T follicular helper cell (primary cell): ENCODE data around the gene WASHC2A.
A peak's percentile ranks its signal among the peaks of the same experiment; 100 is the strongest.
"Not testable (repeated sequence)": the region's sequence is repeated elsewhere in the genome, so short reads cannot be mapped to it uniquely, and the experiment has no call there.

Source experiments
- DNase-seq: peaks from one replicate; pipeline ENCODE4 v3.0.0-alpha.2; 2020; ENCODE audit warnings: low read depth
- total RNA-seq, 2 experiments: gene quantifications; one replicate each; lab custom pipeline; 2026; lab: John Stamatoyannopoulos, UW

WASHC2A gene
- total RNA-seq: 51.3 to 87.2 reads per million in 2 experiments

- peak; percentile 24 for DNase-seq
Measured at GRCh38 chr10:50067546-50068351, at the start of gene WASHC2A. WASHC2A (plus strand) TSS chr10:50067954; CDS start chr10:50068006, 52 bp downstream.

- not testable (repeated sequence) for DNase-seq
Measured at GRCh38 chr10:50019279-50019678, 48.5 kb upstream of the WASHC2A start.

GRCh38 chr10:50020451-50021024 is 47.2 kb upstream of the WASHC2A start:
- not testable (repeated sequence) for DNase-seq

GRCh38 chr10:50021646-50022045 is 46.1 kb upstream of the WASHC2A start:
- DNase-seq: no peak

GRCh38 chr10:50024716-50025383 is 42.9 kb upstream of the WASHC2A start:
- DNase-seq: not testable (repeated sequence)

- DNase-seq: no peak
Measured at GRCh38 chr10:50025627-50026026, 42.1 kb upstream of the WASHC2A start.

- DNase-seq: no peak
Measured at GRCh38 chr10:50027195-50027594, 40.6 kb upstream of the WASHC2A start.

GRCh38 chr10:50033481-50033880 is 34.3 kb upstream of the WASHC2A start:
- DNase-seq: no peak

GRCh38 chr10:50035337-50035736 is 32.4 kb upstream of the WASHC2A start:
- DNase-seq: not testable (repeated sequence)

GRCh38 chr10:50044941-50045664 is 22.7 kb upstream of the WASHC2A start:
- no peak for DNase-seq

- not testable (repeated sequence) for DNase-seq
Measured at GRCh38 chr10:50046457-50046856, 21.3 kb upstream of the WASHC2A start.

- DNase-seq: not testable (repeated sequence)
Measured at GRCh38 chr10:50047594-50047993, 20.2 kb upstream of the WASHC2A start.

- DNase-seq: not testable (repeated sequence)
Measured at GRCh38 chr10:50051995-50052660, 15.6 kb upstream of the WASHC2A start.

- DNase-seq: not testable (repeated sequence)
Measured at GRCh38 chr10:50052778-50053376, 14.9 kb upstream of the WASHC2A start.

GRCh38 chr10:50055494-50056292 is 12.1 kb upstream of the WASHC2A start:
- not testable (repeated sequence) for DNase-seq

- not testable (repeated sequence) for DNase-seq
Measured at GRCh38 chr10:50056654-50057053, 11.1 kb upstream of the WASHC2A start.

GRCh38 chr10:50058727-50059126 is 9.0 kb upstream of the WASHC2A start:
- not testable (repeated sequence) for DNase-seq

GRCh38 chr10:50059946-50060345 is 7.8 kb upstream of the WASHC2A start:
- not testable (repeated sequence) for DNase-seq

GRCh38 chr10:50061548-50061947 is 6.2 kb upstream of the WASHC2A start:
- not testable (repeated sequence) for DNase-seq

- peak; percentile 3 for DNase-seq
Measured at GRCh38 chr10:50063100-50063499, 4.7 kb upstream of the WASHC2A start.
